Naive thymus-derived CD8-positive, alpha-beta T cell (primary cell): ENCODE measurements around the gene CYSRT1. TPM values are rescaled to one million over a fixed set of nuclear protein-coding genes. Genes with fewer than 3 reads are reported as not detected.

Source experiments
- ATAC-seq, 2 donors: fragments of 150-1000 bp; cut with Tn5 transposase in 1 of 2; sonication (Bioruptor Pico), chemical (Tn5 transposase) in 1 of 2; 1 replicate in 1 of 2; 2 replicates in 1 of 2; pipeline ENCODE4 v1.10.0; 2021; ENCODE audit warnings: mild to moderate bottlenecking in 2 of 2, moderate library complexity in 2 of 2
- POLR2A ChIA-PET: fragments of 350-600 bp; sonication (Branson Sonifier 250); formaldehyde crosslinking; loops from one replicate; lab custom pipeline; 2021; ENCODE audit warnings: antibody characterized with exemption; lab: Charles Lee
- DNase-seq, 10 donors: peaks; one replicate each; pipeline versions ENCODE4 v3.0.0 to v3.0.0-alpha.2; 2020 to 2022
- H3K27ac Mint-ChIP-seq, 10 donors: one replicate each; pipeline ENCODE4 v1.8.0; 2020 to 2022; ENCODE audit warnings: mild to moderate bottlenecking in 10 of 10, mixed read lengths in 10 of 10, moderate library complexity in 4 of 10, inconsistent platforms in 1 of 10
- H3K27me3 Mint-ChIP-seq, 5 donors: one replicate each; pipeline ENCODE4 v1.8.0; 2021 to 2022; ENCODE audit warnings: mixed read lengths in 5 of 5
- H3K36me3 Mint-ChIP-seq, 3 donors: one replicate each; pipeline ENCODE4 v1.8.0; 2020 to 2022; ENCODE audit warnings: mixed read lengths in 3 of 3, mild to moderate bottlenecking in 2 of 3, inconsistent platforms in 1 of 3
- H3K4me1 Mint-ChIP-seq, 4 donors: one replicate each; pipeline ENCODE4 v1.8.0; 2021 to 2022; ENCODE audit warnings: mixed read lengths in 4 of 4
- H3K4me3 Mint-ChIP-seq, 10 donors: one replicate each; pipeline ENCODE4 v1.8.0; 2020 to 2022; ENCODE audit warnings: mild to moderate bottlenecking in 10 of 10, mixed read lengths in 10 of 10, moderate library complexity in 6 of 10, inconsistent platforms in 1 of 10
- H3K9me3 Mint-ChIP-seq, 9 donors: one replicate each; pipeline ENCODE4 v1.8.0; 2020 to 2022; ENCODE audit warnings: mixed read lengths in 9 of 9, mild to moderate bottlenecking in 3 of 9, inconsistent platforms in 1 of 9, moderate library complexity in 1 of 9
- polyA plus RNA-seq, 3 donors: library from polyadenylated mRNA; unstranded; fragments of 300-500 nt; fragmentation: Illumina TruSeq; gene quantifications; one replicate each; pipeline ENCODE4 v1.2.3, GENCODE V29; 2021
- total RNA-seq, 8 experiments: library from RNA in 2 of 8; stranded (reverse) in 2 of 8; gene quantifications; one replicate each; pipeline ENCODE4 v1.2.3 and lab custom pipeline; 2021 to 2026

Gene CYSRT1
- total and polyA plus RNA-seq, 5 experiments from 2014 or later: 0.30 to 0.47 TPM; not detected in 3

DNA sequence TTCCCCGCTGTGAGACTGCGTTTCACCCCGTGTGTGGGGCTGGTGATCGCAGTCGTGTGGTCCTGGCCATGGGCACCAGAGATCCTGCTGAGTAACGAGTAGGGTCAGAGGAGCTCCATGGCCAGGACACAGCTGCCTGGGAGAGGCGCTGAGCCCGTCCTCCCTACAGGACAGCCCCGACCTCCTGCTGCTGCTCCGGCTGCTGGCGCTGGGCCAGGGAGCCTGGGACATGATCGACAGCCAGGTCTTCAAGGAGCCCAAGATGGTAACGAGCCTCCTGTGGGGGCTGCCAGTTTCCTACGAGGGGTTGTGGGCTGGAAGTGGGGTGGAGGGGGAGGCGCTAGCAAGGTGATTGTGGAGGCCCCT lies 41.2 kb downstream of the CYSRT1 start:
- ATAC-seq (no peak), DNase-seq (no peak)
- Mint-ChIP-seq H3K27me3 (no peaks in the 10 kb centered on the region), H3K4me3 (no peak overlapping the region), H3K4me1 (peaks cover 7 to 15% (median 9%) of the 10 kb centered on the region in 4 donors), H3K27ac (no peak overlapping the region), H3K9me3 (no peaks in the 10 kb centered on the region), H3K36me3 (peaks cover 0 to 60% (median 26%) of the 10 kb centered on the region in 3 donors)
- POLR2A ChIA-PET: interaction anchor here (1.2 to 1.4 kb wide), 2 partner anchors 10 to 28 kb away, joined by 3 to 4 read pairs; no protein-coding TSS in a partner anchor

DNA sequence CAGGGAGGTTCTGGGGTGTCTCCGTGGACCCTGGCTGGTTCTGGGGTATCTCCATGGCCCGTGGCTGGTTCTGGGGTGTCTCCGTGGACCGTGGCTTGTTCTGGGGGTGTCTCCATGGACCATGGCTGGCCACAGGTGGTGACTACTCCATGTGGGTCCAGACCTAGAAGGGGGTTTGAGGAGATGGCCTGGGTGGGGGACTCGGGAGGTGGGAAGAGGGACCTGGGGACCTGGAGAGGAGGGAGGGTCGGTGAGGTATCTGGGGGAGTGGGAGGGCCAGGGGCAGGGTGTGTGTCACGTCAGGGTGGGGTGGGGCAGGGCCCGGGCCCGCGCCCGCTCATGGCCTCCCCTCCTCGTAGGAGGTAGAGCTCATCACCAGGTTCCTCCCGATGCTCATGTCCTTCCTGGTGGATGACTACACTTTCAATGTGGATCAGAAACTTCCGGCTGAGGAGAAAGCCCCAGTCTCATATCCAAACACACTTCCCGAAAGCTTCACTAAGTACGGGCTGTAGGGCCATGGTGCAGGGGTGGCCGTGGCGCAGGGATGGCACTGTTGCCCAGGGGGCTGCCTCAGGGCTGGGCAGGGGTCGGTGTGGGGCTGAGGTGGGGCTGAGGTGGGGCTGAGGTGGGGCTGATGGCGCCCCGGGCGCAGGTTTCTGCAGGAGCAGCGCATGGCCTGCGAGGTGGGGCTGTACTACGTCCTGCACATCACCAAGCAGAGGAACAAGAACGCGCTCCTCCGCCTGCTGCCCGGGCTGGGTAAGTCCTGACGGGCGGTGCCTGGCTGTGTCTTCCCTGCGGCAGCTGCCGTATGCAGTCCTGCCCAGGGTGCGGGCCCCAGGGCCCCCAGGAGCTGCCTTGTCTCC lies 41.8 kb downstream of the CYSRT1 start:
- H3K9me3 Mint-ChIP-seq: no peaks in the 10 kb centered on the region
- no peak for DNase-seq
- H3K27ac Mint-ChIP-seq: no peak overlapping the region
- no peak overlapping the region for H3K4me3 Mint-ChIP-seq
- peaks cover 9 to 21% (median 13%) of the 10 kb centered on the region in 4 donors for H3K4me1 Mint-ChIP-seq
- ATAC-seq: no peak
- H3K27me3 Mint-ChIP-seq: no peaks in the 10 kb centered on the region
- peaks cover 0 to 57% (median 23%) of the 10 kb centered on the region in 3 donors for H3K36me3 Mint-ChIP-seq
- POLR2A ChIA-PET: interaction anchor here (0.9 to 1.4 kb wide), 3 partner anchors 25 to 30 kb away, joined by 3 read pairs; no protein-coding TSS in a partner anchor

DNA sequence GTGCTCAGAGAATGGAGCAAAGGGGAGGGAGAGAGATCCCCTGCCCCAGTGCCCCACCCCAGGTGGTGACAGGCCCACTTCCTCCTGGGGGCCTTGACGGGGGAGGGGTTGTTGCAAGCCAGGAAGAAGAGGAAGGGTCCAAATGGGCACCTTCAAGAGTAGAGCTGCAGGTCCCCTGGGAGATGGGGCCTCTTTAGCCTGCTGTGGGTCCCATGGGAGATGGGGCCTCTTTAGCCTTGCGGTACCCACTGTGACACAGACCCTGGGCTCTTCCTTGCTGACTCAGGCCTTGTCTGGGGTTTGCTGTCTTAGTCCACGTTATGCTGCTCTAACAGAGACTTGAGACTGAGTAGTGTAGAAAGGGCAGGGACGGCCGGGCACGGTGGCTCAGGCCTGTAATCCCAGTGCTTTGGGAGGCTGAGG lies 43.0 kb downstream of the CYSRT1 start:
- H3K27ac Mint-ChIP-seq: no peak overlapping the region
- ATAC-seq: no peak
- peaks cover 9 to 21% (median 15%) of the 10 kb centered on the region in 4 donors for H3K4me1 Mint-ChIP-seq
- H3K9me3 Mint-ChIP-seq: no peaks in the 10 kb centered on the region
- peaks cover 0 to 53% (median 23%) of the 10 kb centered on the region in 3 donors for H3K36me3 Mint-ChIP-seq
- DNase-seq: no peak
- POLR2A ChIA-PET: interaction anchor here (1.1 kb wide), 1 partner anchor 26 kb away, joined by 3 read pairs; no protein-coding TSS in a partner anchor
- H3K27me3 Mint-ChIP-seq: no peaks in the 10 kb centered on the region
- no peak overlapping the region for H3K4me3 Mint-ChIP-seq

DNA sequence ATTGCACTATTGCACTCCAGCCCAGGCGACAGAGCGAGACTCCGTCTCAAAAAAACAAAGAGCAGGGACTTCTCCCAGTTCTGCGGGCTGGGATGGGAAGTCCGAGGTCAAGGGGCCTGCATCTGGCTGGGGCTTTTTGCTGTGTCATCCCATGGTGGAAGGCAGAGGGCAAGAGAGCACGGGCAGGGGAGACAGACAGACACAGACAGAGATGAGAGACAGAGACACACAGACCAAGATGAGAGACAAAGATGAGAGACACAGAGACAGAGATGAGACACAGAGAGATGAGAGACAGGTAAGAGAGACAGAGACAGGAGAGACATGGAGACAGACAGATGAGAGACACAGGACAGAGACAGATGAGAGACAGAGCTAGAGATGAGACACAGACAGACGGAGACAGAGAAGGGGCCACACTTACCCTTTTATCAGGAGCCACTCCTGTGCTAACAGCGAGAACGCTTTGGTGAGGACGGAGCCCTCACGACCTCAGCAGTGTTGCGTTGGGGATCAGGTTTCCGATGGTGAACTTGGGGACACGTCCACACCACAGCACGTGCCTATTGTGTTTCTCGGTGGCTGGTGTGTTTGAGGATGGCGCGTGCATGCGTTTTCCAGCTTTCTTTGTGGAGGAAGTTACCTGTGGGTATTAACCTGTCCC lies 43.7 kb downstream of the CYSRT1 start:
- POLR2A ChIA-PET: no interaction called here
- H3K36me3 Mint-ChIP-seq: peaks cover 0 to 54% (median 23%) of the 10 kb centered on the region in 3 donors
- H3K27ac Mint-ChIP-seq: peak overlapping the region in 2 of 10 donors; percentile 12 to 24
- no peak overlapping the region for H3K4me3 Mint-ChIP-seq
- peaks cover 9 to 21% (median 15%) of the 10 kb centered on the region in 4 donors for H3K4me1 Mint-ChIP-seq
- ATAC-seq: no peak
- no peaks in the 10 kb centered on the region for H3K9me3 Mint-ChIP-seq
- H3K27me3 Mint-ChIP-seq: no peaks in the 10 kb centered on the region
- DNase-seq: no peak

DNA sequence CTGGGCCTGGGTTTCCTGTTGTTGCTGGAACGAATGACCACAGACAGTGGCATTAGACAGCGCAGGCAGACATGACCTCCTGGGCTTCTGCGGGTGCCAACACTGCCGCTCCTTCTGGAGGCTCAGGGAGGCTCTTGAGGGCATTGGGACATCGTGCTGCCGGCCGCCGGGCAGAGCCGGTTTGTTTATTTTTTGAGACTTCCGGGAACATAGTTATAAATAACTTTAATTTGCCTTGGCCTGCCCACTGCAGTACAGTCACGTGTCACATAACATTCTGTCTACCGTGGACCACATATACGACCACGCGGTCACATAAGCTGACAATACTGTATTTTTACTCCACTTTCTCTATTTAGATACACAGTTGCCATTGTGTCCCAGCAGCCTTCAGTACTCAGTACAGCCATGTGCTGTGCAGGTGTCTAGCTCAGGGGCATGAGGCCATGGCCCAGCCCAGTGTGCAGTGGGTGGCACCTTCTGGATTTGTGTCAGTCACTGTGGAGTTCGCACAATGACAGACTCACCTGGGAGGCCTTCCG lies 44.3 kb downstream of the CYSRT1 start:
- POLR2A ChIA-PET: no interaction called here
- Mint-ChIP-seq H3K4me3 (no peak overlapping the region), H3K27ac (no peak overlapping the region), H3K27me3 (peaks cover 0 to under 1% (median 0%) of the 10 kb centered on the region in 5 donors), H3K4me1 (peaks cover 9 to 21% (median 15%) of the 10 kb centered on the region in 4 donors), H3K9me3 (no peaks in the 10 kb centered on the region), H3K36me3 (peaks cover 0 to 49% (median 23%) of the 10 kb centered on the region in 3 donors)
- no peak for DNase-seq
- ATAC-seq: no peak

DNA sequence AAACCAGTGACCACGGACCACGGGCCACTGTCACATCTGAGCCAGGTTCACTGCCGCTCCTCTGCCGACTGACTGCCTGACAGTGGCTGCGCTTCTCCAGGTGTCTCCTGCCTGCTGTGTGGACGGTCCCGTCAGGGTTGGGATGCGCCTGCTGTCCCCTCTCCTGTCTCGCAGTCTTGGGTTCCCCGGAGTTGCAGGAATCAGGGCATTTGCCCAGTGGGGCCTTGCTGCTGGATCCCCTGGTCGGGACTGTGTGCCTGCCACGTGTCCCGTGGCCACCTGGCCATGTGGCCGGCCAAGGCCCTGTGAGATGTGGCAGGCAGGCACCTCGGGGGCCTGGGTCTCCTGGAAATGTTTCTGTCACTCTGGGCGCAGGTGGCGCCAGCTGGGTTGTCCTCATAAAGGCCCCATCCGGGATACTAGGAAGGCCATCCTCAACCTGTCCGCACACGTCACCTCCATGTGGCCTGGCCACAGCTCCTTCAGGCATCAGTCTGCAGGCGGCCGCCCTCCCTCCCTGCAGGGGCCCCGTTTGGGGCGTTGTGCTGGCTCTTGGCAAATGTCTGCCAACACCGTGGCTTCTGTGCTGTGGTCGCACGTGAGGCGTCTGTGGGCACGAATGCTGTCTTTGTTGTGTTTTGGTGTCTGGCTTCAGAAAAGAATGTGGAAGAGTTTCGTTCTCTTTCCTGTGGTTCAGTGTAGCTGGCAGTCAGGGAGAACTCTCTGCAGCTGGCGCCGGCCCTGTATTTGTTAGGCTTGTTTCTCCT lies 46.1 kb downstream of the CYSRT1 start:
- POLR2A ChIA-PET: interaction anchor here (0.7 to 1.9 kb wide), 3 partner anchors 10 to 48 kb away, joined by 4 to 6 read pairs (median 6); partner anchors contain the start of gene NELFB
- ATAC-seq (peak; percentile 86 to 93), DNase-seq (peak in 8 of 10 donors; percentile 37 to 70 (median 57))
- H3K27ac Mint-ChIP-seq: peak overlapping the region in 4 of 10 donors; percentile 20 to 76 (median 42)
- H3K9me3 Mint-ChIP-seq: no peaks in the 10 kb centered on the region
- H3K36me3 Mint-ChIP-seq: peaks cover 0 to 42% (median 21%) of the 10 kb centered on the region in 3 donors
- H3K4me1 Mint-ChIP-seq: peaks cover 16 to 38% (median 22%) of the 10 kb centered on the region in 4 donors
- H3K27me3 Mint-ChIP-seq: peaks cover 0 to 18% (median 8%) of the 10 kb centered on the region in 5 donors
- H3K4me3 Mint-ChIP-seq: peak overlapping the region in 9 of 10 donors; percentile 7 to 66 (median 55)

DNA sequence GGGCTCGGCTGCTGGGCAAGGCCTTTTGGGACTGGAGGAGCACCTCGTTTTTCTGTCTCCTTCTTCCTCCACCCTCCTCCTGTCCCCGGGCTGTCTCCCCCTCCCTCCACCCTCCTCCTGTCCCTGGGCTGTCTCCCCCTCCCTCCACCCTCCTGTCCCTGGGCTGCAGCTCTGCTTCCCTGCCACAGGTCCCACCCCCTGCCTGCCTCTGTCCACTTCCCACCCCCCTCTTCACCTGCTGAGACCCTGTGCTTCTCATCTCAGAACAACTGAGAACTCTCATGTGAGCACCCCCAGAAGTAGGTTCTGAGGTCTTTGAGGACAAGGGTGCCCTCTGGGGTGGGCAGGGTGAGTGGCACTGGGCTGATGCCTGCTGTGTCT lies 46.7 kb downstream of the CYSRT1 start:
- Mint-ChIP-seq H3K27ac (peak overlapping the region in 3 of 10 donors; percentile 37 to 76 (median 48)), H3K4me1 (peaks cover 19 to 41% (median 24%) of the 10 kb centered on the region in 4 donors), H3K4me3 (peak overlapping the region in 8 of 10 donors; percentile 18 to 66 (median 56)), H3K9me3 (no peaks in the 10 kb centered on the region), H3K27me3 (peaks cover 0 to 20% (median 10%) of the 10 kb centered on the region in 5 donors), H3K36me3 (peaks cover 0 to 42% (median 18%) of the 10 kb centered on the region in 3 donors)
- POLR2A ChIA-PET: interaction anchor here (0.7 to 1.9 kb wide), 2 partner anchors 16 to 48 kb away, joined by 6 read pairs; partner anchors contain the start of gene NELFB
- DNase-seq (no peak), ATAC-seq (no peak)

DNA sequence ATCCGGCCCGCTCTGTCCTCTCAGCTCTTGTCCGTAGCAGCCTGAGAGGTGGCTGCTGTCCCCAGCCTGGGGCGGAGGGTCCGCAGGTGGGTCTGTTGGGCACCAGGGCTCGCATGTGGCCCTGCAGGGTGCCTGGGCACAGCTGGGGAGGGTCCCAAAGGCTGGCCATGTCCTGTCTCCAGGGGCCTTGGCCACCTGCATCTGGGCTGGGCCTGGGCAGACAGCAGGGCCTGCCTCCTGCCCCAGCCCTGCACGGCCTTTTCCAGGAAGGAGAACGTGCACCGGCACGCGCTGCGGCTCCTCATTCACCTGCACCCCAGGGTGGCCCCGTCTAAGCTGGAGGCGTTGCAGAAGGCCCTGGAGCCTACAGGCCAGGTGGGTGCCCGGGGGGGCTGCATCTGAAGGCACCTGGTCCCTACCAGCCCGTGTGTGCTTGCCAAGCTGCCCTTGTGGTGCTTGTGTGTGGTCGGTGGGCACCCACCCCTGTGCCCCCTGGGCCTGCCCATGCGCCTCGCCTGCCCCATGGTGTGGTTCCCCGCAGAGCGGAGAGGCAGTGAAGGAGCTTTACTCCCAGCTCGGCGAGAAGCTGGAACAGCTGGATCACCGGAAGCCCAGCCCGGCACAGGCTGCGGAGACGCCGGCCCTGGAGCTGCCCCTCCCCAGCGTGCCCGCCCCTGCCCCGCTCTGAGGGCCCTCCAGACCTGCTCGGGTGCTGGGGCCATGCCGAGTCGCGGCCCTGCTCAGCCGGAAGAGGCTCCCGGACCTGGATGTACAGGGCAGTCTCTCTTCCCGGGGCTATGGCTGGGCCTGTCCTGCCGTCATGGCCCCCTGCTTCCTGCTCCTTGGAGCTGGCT lies 47.5 kb downstream of the CYSRT1 start:
- peaks cover 0 to 28% (median 14%) of the 10 kb centered on the region in 5 donors for H3K27me3 Mint-ChIP-seq
- no peak overlapping the region for H3K27ac Mint-ChIP-seq
- H3K9me3 Mint-ChIP-seq: no peaks in the 10 kb centered on the region
- peak overlapping the region in 2 of 10 donors; percentile 10 to 26 for H3K4me3 Mint-ChIP-seq
- DNase-seq (no peak), ATAC-seq (no peak)
- POLR2A ChIA-PET: interaction anchor here (1.9 kb wide), 1 partner anchor 16 kb away, joined by 6 read pairs; the partner anchor contains the start of gene NELFB
- peaks cover 0 to 39% (median 16%) of the 10 kb centered on the region in 3 donors for H3K36me3 Mint-ChIP-seq
- H3K4me1 Mint-ChIP-seq: peaks cover 23 to 46% (median 30%) of the 10 kb centered on the region in 4 donors

DNA sequence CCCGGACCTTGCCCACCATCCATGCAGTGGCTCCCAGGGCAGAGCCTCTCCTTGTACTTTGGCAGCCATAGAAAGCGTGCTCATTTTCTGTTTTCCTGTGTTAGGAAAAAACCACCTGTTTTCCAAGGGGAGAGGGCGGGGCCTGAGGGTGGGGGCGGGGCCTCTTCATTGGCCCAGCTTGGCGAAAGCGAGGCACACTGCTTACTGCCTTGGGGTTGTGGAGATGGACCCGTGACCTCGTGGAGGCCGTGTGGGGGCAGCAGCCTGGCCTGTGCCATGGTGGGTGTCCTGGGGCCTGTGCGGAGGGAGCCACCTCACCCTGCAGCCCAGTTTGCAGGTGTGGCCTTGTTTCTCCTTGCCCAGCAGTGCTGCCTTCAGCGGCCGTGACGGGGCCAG lies 48.1 kb downstream of the CYSRT1 start:
- H3K27me3 Mint-ChIP-seq: peaks cover 0 to 34% (median 14%) of the 10 kb centered on the region in 5 donors
- ATAC-seq (no peak), DNase-seq (no peak)
- H3K36me3 Mint-ChIP-seq: peaks cover 0 to 36% (median 13%) of the 10 kb centered on the region in 3 donors
- H3K4me1 Mint-ChIP-seq: peaks cover 25 to 47% (median 34%) of the 10 kb centered on the region in 4 donors
- H3K27ac Mint-ChIP-seq: no peak overlapping the region
- H3K4me3 Mint-ChIP-seq: no peak overlapping the region
- POLR2A ChIA-PET: interaction anchor here (0.6 to 1.9 kb wide), 2 partner anchors 17 to 184 kb away, joined by 3 to 6 read pairs; partner anchors contain the start of gene NELFB
- no peaks in the 10 kb centered on the region for H3K9me3 Mint-ChIP-seq

DNA sequence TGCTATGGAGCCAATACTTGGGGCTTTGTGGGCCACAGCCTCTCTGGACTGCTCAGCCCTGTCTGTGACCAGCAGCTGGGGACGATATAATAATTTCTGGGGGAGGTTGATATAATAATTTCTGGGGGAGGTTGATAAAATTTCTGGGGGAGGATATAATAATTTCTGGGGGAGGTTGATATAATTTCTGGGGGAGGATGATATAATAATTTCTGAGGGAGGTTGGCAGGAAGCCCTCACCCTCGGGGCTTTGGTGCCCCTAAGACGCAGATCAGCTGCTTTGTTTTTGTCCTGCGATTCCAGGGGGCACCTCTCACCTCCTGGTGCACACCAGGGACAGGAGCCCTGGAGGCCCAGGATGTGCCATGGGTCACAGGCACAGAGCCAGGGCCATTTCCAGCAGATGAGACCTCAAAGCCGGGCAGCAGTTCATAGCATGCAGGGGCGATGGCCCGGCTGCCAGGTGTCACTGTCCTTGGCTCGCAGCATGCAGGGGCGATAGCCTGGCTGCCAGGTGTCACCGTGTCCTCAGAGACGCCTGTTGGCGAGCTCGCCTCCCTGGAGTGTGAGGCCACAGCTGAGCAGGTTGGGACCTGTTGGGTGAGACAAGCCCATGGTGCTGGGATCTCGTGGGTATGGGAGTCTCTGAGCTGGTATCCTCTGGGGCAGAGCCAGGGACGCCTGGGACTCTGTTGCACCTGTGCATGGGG lies 48.8 kb downstream of the CYSRT1 start:
- DNase-seq (no peak), ATAC-seq (no peak)
- POLR2A ChIA-PET: interaction anchor here (0.6 to 1.0 kb wide), 2 partner anchors 19 to 183 kb away, joined by 3 to 4 read pairs; partner anchors contain the start of gene NELFB
- H3K27ac Mint-ChIP-seq: peak overlapping the region in 1 of 10 donors; percentile 55
- H3K9me3 Mint-ChIP-seq: no peaks in the 10 kb centered on the region
- H3K27me3 Mint-ChIP-seq: peaks cover 0 to 35% (median 14%) of the 10 kb centered on the region in 5 donors
- peaks cover 0 to 29% (median 10%) of the 10 kb centered on the region in 3 donors for H3K36me3 Mint-ChIP-seq
- H3K4me1 Mint-ChIP-seq: peaks cover 22 to 44% (median 34%) of the 10 kb centered on the region in 4 donors
- H3K4me3 Mint-ChIP-seq: peak overlapping the region in 1 of 10 donors; percentile 20
